ENCODE results near the gene CASZ1. TPM values are rescaled to one million over a fixed set of nuclear protein-coding genes. Genes with fewer than 3 reads are reported as not detected.

CASZ1 gene
- total RNA-seq: 10 to 100 TPM; 10.3 to 13.0 TPM
- 1 to 10 TPM in 2 of 3 donors, under 1 TPM in 1; 0.60 to 1.4 (median 1.3) TPM for polyA plus RNA-seq
- total RNA-seq: 11.3 to 26.0 (median 18.6) reads per million in 6 experiments

GRCh38 chr1:10796029-10796944 is at the start of gene CASZ1:
TSS of gene CASZ1 (minus strand) at chr1:10796646. CDS start at chr1:10693889, 102,757 bp downstream.
- ATAC-seq (peak in 1 of 2 donors; percentile 18), DNase-seq (no peak)
- H3K4me1 Mint-ChIP-seq: peaks cover 8 to 22% (median 14%) of the 10 kb centered on the region in 4 donors
- peaks cover 31 to 65% (median 46%) of the 10 kb centered on the region in 5 donors for H3K27me3 Mint-ChIP-seq
- peak within 1 kb of the TSS in 7 of 10 donors; percentile 24 to 82 (median 48) for H3K4me3 Mint-ChIP-seq
- H3K36me3 Mint-ChIP-seq: peaks cover 0 to 3% (median 0%) of the 10 kb centered on the region in 3 donors
- H3K9me3 Mint-ChIP-seq: peaks cover 0 to 3% (median 0%) of the 10 kb centered on the region in 9 donors
- POLR2A ChIA-PET: no interaction called here
- no peak within 1 kb of the TSS for H3K27ac Mint-ChIP-seq

- ATAC-seq: no peak
- DNase-seq: no peak
- peaks cover 0 to 15% (median 6%) of the 10 kb centered on the region in 9 donors for H3K9me3 Mint-ChIP-seq
- POLR2A ChIA-PET: no interaction called here
- H3K4me3 Mint-ChIP-seq: no peak overlapping the region
- peaks cover 0 to 8% (median 4%) of the 10 kb centered on the region in 3 donors for H3K36me3 Mint-ChIP-seq
- H3K4me1 Mint-ChIP-seq: peaks cover 0 to 3% (median 0%) of the 10 kb centered on the region in 4 donors
- no peak overlapping the region for H3K27ac Mint-ChIP-seq
- H3K27me3 Mint-ChIP-seq: peaks cover 4 to 17% (median 10%) of the 10 kb centered on the region in 5 donors
Observed at GRCh38 chr1:10843697-10844096, 47.3 kb upstream of the CASZ1 start.

- peaks cover 0 to 15% (median 6%) of the 10 kb centered on the region in 9 donors for H3K9me3 Mint-ChIP-seq
- peaks cover 10 to 38% (median 27%) of the 10 kb centered on the region in 5 donors for H3K27me3 Mint-ChIP-seq
- H3K27ac Mint-ChIP-seq: no peak overlapping the region
- DNase-seq (no peak), ATAC-seq (no peak)
- POLR2A ChIA-PET: no interaction called here
- H3K36me3 Mint-ChIP-seq: peaks cover 0 to 8% (median 4%) of the 10 kb centered on the region in 3 donors
- no peak overlapping the region for H3K4me3 Mint-ChIP-seq
- peaks cover 0 to 3% (median under 1%) of the 10 kb centered on the region in 4 donors for H3K4me1 Mint-ChIP-seq
Observed at GRCh38 chr1:10841118-10841517, 44.7 kb upstream of the CASZ1 start.

GRCh38 chr1:10839188-10839770 is 42.8 kb upstream of the CASZ1 start:
- ATAC-seq: no peak
- peaks cover 0 to 8% (median 4%) of the 10 kb centered on the region in 3 donors for H3K36me3 Mint-ChIP-seq
- DNase-seq: no peak
- H3K9me3 Mint-ChIP-seq: peaks cover 0 to 9% (median 3%) of the 10 kb centered on the region in 9 donors
- H3K27ac Mint-ChIP-seq: no peak overlapping the region
- POLR2A ChIA-PET: no interaction called here
- H3K27me3 Mint-ChIP-seq: peaks cover 12 to 50% (median 35%) of the 10 kb centered on the region in 5 donors
- H3K4me1 Mint-ChIP-seq: peaks cover 0 to 3% (median under 1%) of the 10 kb centered on the region in 4 donors
- no peak overlapping the region for H3K4me3 Mint-ChIP-seq

- ATAC-seq (no peak), DNase-seq (no peak)
- H3K27me3 Mint-ChIP-seq: peaks cover 12 to 52% (median 35%) of the 10 kb centered on the region in 5 donors
- peaks cover 0 to 3% (median under 1%) of the 10 kb centered on the region in 4 donors for H3K4me1 Mint-ChIP-seq
- H3K9me3 Mint-ChIP-seq: peaks cover 0 to 2% (median 0%) of the 10 kb centered on the region in 9 donors
- no peak overlapping the region for H3K4me3 Mint-ChIP-seq
- POLR2A ChIA-PET: no interaction called here
- peaks cover 0 to under 1% (median 0%) of the 10 kb centered on the region in 3 donors for H3K36me3 Mint-ChIP-seq
- no peak overlapping the region for H3K27ac Mint-ChIP-seq
Observed at GRCh38 chr1:10838541-10838940, 42.1 kb upstream of the CASZ1 start.

GRCh38 chr1:10836726-10837125 is 40.3 kb upstream of the CASZ1 start:
- DNase-seq: no peak
- no peak overlapping the region for H3K27ac Mint-ChIP-seq
- POLR2A ChIA-PET: no interaction called here

GRCh38 chr1:10835822-10836421 is 39.5 kb upstream of the CASZ1 start:
- no peak overlapping the region for H3K27ac Mint-ChIP-seq
- POLR2A ChIA-PET: no interaction called here
- H3K9me3 Mint-ChIP-seq: no peaks in the 10 kb centered on the region
- no peak for ATAC-seq
- H3K36me3 Mint-ChIP-seq: no peaks in the 10 kb centered on the region
- H3K4me1 Mint-ChIP-seq: peaks cover 0 to 3% (median under 1%) of the 10 kb centered on the region in 4 donors
- H3K4me3 Mint-ChIP-seq: no peak overlapping the region
- H3K27me3 Mint-ChIP-seq: peaks cover 12 to 52% (median 30%) of the 10 kb centered on the region in 5 donors
- DNase-seq: no peak

More at GRCh38 chr1:10836726-10837125, 40.3 kb upstream of the CASZ1 start:
- H3K4me3 Mint-ChIP-seq: no peak overlapping the region
- no peak for ATAC-seq
- no peaks in the 10 kb centered on the region for H3K36me3 Mint-ChIP-seq
- H3K4me1 Mint-ChIP-seq: peaks cover 0 to 3% (median under 1%) of the 10 kb centered on the region in 4 donors
- H3K9me3 Mint-ChIP-seq: no peaks in the 10 kb centered on the region
- peaks cover 12 to 52% (median 30%) of the 10 kb centered on the region in 5 donors for H3K27me3 Mint-ChIP-seq

GRCh38 chr1:10835421-10835820 is 39.0 kb upstream of the CASZ1 start:
- peaks cover 12 to 52% (median 30%) of the 10 kb centered on the region in 5 donors for H3K27me3 Mint-ChIP-seq
- ATAC-seq (no peak), DNase-seq (no peak)
- H3K36me3 Mint-ChIP-seq: no peaks in the 10 kb centered on the region
- H3K27ac Mint-ChIP-seq: no peak overlapping the region
- peaks cover 0 to 3% (median under 1%) of the 10 kb centered on the region in 4 donors for H3K4me1 Mint-ChIP-seq
- H3K4me3 Mint-ChIP-seq: no peak overlapping the region
- POLR2A ChIA-PET: no interaction called here
- H3K9me3 Mint-ChIP-seq: no peaks in the 10 kb centered on the region

GRCh38 chr1:10834770-10835412 is 38.4 kb upstream of the CASZ1 start:
- H3K36me3 Mint-ChIP-seq: no peaks in the 10 kb centered on the region
- no peak overlapping the region for H3K4me3 Mint-ChIP-seq
- H3K27me3 Mint-ChIP-seq: peaks cover 12 to 49% (median 30%) of the 10 kb centered on the region in 5 donors
- no peak for ATAC-seq
- POLR2A ChIA-PET: no interaction called here
- peak overlapping the region in 1 of 10 donors; percentile 53 for H3K27ac Mint-ChIP-seq
- no peaks in the 10 kb centered on the region for H3K9me3 Mint-ChIP-seq
- peaks cover 0 to 3% (median under 1%) of the 10 kb centered on the region in 4 donors for H3K4me1 Mint-ChIP-seq
- DNase-seq: no peak

- no peak overlapping the region for H3K27ac Mint-ChIP-seq
- no peaks in the 10 kb centered on the region for H3K36me3 Mint-ChIP-seq
- ATAC-seq: no peak
- no peaks in the 10 kb centered on the region for H3K9me3 Mint-ChIP-seq
- peaks cover 9 to 39% (median 27%) of the 10 kb centered on the region in 5 donors for H3K27me3 Mint-ChIP-seq
- no peak overlapping the region for H3K4me3 Mint-ChIP-seq
- no peak for DNase-seq
- H3K4me1 Mint-ChIP-seq: peaks cover 0 to 2% (median under 1%) of the 10 kb centered on the region in 4 donors
- POLR2A ChIA-PET: no interaction called here
Observed at GRCh38 chr1:10833630-10834557, 37.4 kb upstream of the CASZ1 start.

GRCh38 chr1:10832703-10833102 is 36.3 kb upstream of the CASZ1 start:
- Mint-ChIP-seq H3K4me3 (no peak overlapping the region), H3K36me3 (no peaks in the 10 kb centered on the region), H3K27ac (peak overlapping the region in 2 of 10 donors; percentile 90 to 91), H3K9me3 (no peaks in the 10 kb centered on the region), H3K4me1 (peaks cover 0 to 2% (median 0%) of the 10 kb centered on the region in 4 donors), H3K27me3 (peaks cover 8 to 40% (median 24%) of the 10 kb centered on the region in 5 donors)
- POLR2A ChIA-PET: no interaction called here
- no peak for DNase-seq
- ATAC-seq: no peak
